NCI-H524 treated with DMSO at 0.1 percent for 48 hours (cell line): ENCODE measurements around the gene CXCR4.

ENCODE experiments used
- DNase-seq: peaks from one replicate; lab custom pipeline; 2025; lab: John Stamatoyannopoulos, UW

CXCR4 gene

GRCh38 chr2:136131961-136132824 lies 14.2 kb upstream of the CXCR4 start:
- DNase-seq, result no peak

- no peak for DNase-seq
Observed at GRCh38 chr2:136131484-136131960, 13.6 kb upstream of the CXCR4 start.

GRCh38 chr2:136130511-136130910 lies 12.6 kb upstream of the CXCR4 start:
- DNase-seq, result no peak

- DNase-seq, result no peak
Observed at GRCh38 chr2:136130045-136130444, 12.1 kb upstream of the CXCR4 start.

- DNase-seq, result no peak
Observed at GRCh38 chr2:136129601-136130000, 11.7 kb upstream of the CXCR4 start.

GRCh38 chr2:136128905-136129304 lies 11.0 kb upstream of the CXCR4 start:
- DNase-seq, result no peak

- no peak for DNase-seq
Observed at GRCh38 chr2:136128366-136128765, 10.4 kb upstream of the CXCR4 start.

GRCh38 chr2:136127356-136127755 lies 9.4 kb upstream of the CXCR4 start:
- DNase-seq, result no peak

GRCh38 chr2:136126421-136126926 lies 8.5 kb upstream of the CXCR4 start:
- no peak for DNase-seq

- no peak for DNase-seq
Observed at GRCh38 chr2:136126021-136126420, 8.1 kb upstream of the CXCR4 start.

- DNase-seq, result no peak
Observed at GRCh38 chr2:136125236-136125635, 7.3 kb upstream of the CXCR4 start.

GRCh38 chr2:136124805-136125204 lies 6.9 kb upstream of the CXCR4 start:
- no peak for DNase-seq

GRCh38 chr2:136122661-136123060 lies 4.7 kb upstream of the CXCR4 start:
- DNase-seq, result no peak

- DNase-seq, result no peak
Observed at GRCh38 chr2:136121204-136121910, 3.4 kb upstream of the CXCR4 start.

- DNase-seq, result no peak
Observed at GRCh38 chr2:136119717-136120675, 2.0 kb upstream of the CXCR4 start.

- peak; percentile 50 for DNase-seq
Observed at GRCh38 chr2:136118819-136119716, 1.1 kb upstream of the CXCR4 start.

GRCh38 chr2:136117391-136117841 lies 533 bp downstream of the CXCR4 start:
- peak; percentile 25 for DNase-seq

- DNase-seq, result no peak
Observed at GRCh38 chr2:136116813-136117390, 1.0 kb downstream of the CXCR4 start.

- peak; percentile 9 for DNase-seq
Observed at GRCh38 chr2:136116151-136116812, 1.7 kb downstream of the CXCR4 start.
